DOHH2 (cell line): ENCODE results near the gene KCNG4.

ENCODE experiments used
- H3F3A ChIP-seq: fragments of 200-600 bp; sonication (generic), shearing (Covaris generic); 2 replicates; pipeline ENCODE4 v1.6.0; 2016; ENCODE audit warnings: antibody characterized with exemption, mild to moderate bottlenecking; ENCODE audit not compliant: control insufficient read depth, insufficient read depth
- H3K27ac ChIP-seq: fragments of 200-600 bp; sonication (generic); 2 replicates; pipeline ENCODE4 v1.5.1; 2014; ENCODE audit warnings: low read depth, mild to moderate bottlenecking, low read length, moderate library complexity
- H3K27me3 ChIP-seq: fragments of 200-600 bp; sonication (generic); 2 replicates; pipeline ENCODE4 v1.6.1; 2014; ENCODE audit warnings: mild to moderate bottlenecking, low read length, mixed read lengths; ENCODE audit not compliant: control insufficient read depth
- H3K36me3 ChIP-seq: fragments of 200-600 bp; sonication (generic); 2 replicates; pipeline ENCODE4 v1.6.1; 2014; ENCODE audit warnings: mild to moderate bottlenecking, low read length, moderate library complexity, mixed read lengths; ENCODE audit not compliant: control insufficient read depth
- H3K4me1 ChIP-seq: fragments of 200-600 bp; sonication (generic); 2 replicates; pipeline ENCODE4 v1.6.1; 2014; ENCODE audit warnings: mild to moderate bottlenecking, low read length, mixed read lengths; ENCODE audit not compliant: control insufficient read depth
- H3K4me2 ChIP-seq: fragments of 200-600 bp; sonication (generic); 2 replicates; pipeline ENCODE4 v1.6.0; 2014; ENCODE audit warnings: mild to moderate bottlenecking, low read length, moderate library complexity
- H3K4me3 ChIP-seq: fragments of 200-600 bp; sonication (generic); 2 replicates; pipeline ENCODE4 v1.5.1; 2014; ENCODE audit warnings: mild to moderate bottlenecking, low read length, mixed read lengths
- H3K79me2 ChIP-seq: fragments of 200-600 bp; sonication (generic); 2 replicates; pipeline ENCODE4 v1.6.1; 2014; ENCODE audit warnings: mild to moderate bottlenecking, low read length, mixed read lengths; ENCODE audit not compliant: control insufficient read depth
- H3K9me2 ChIP-seq: fragments of 200-600 bp; sonication (generic); replicated peaks from 2 replicates; pipeline ENCODE4 v1.6.1; 2014; ENCODE audit warnings: mild to moderate bottlenecking, low read length, mixed read lengths; ENCODE audit not compliant: control insufficient read depth
- H3K9me3 ChIP-seq: fragments of 200-600 bp; sonication (generic); 2 replicates; pipeline ENCODE4 v1.6.1; 2014; ENCODE audit warnings: antibody characterized with exemption, low read length, mixed read lengths; ENCODE audit not compliant: control insufficient read depth, insufficient read depth
- H4K20me1 ChIP-seq: fragments of 200-600 bp; sonication (generic); 2 replicates; pipeline ENCODE4 v1.6.0; 2014; ENCODE audit warnings: low read depth, mild to moderate bottlenecking, antibody characterized with exemption, low read length, moderate library complexity; ENCODE audit not compliant: control insufficient read depth, insufficient read depth
- CTCF ChIP-seq: fragments of 200-600 bp; sonication (generic); IDR thresholded peaks from one replicate; pipeline ENCODE4 v1.5.1; 2014; ENCODE audit warnings: antibody characterized with exemption, mild to moderate bottlenecking, low read depth, low read length; ENCODE audit not compliant: poor library complexity, severe bottlenecking
- EZH2phosphoT487 ChIP-seq: fragments of 200-600 bp; sonication (generic); IDR thresholded peaks from 2 replicates; pipeline ENCODE4 v1.6.1; 2017; ENCODE audit warnings: borderline replicate concordance, mild to moderate bottlenecking, antibody characterized with exemption, low read length, moderate library complexity, mixed read lengths

KCNG4 gene

DNA sequence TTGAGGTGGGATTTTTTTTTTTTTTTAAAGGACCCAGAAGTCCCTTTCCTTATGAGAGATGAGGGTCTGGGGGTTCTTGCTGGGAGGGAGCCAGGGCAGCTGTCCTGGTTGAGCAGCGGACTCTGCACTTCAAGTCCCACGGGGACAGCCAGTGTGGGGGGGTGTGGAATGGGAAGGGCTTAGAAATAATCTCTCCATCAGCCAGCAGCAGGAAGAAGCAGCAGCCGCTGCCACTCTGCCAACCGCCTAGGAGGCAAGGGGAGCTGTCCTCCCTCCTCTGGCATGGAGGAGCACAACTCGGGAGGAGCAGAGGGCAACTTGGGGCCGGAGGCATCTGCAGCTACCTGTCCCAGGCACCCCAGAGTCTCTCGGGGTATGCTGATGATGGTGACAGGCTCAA lies at the start of gene KCNG4:
TSS of gene KCNG4 (minus strand) at position 104 of the 400 bp plus-strand sequence. CDS start 2,527 bp downstream, outside the sequence.
- no peaks in the 10 kb centered on the region for H3F3A ChIP-seq
- H3K4me2 ChIP-seq, result no peak within 1 kb of the TSS
- H3K79me2 ChIP-seq, result no peaks in the 10 kb centered on the region
- H3K27me3 ChIP-seq, result peaks cover 6% of the 10 kb centered on the region; the same call in 1 of the 2 replicates
- no peaks in the 10 kb centered on the region for H3K9me2 ChIP-seq
- H3K4me3 ChIP-seq, result no peak within 1 kb of the TSS
- H3K27ac ChIP-seq, result no peak within 1 kb of the TSS
- H3K36me3 ChIP-seq, result no peaks in the 10 kb centered on the region
- no peaks in the 10 kb centered on the region for H3K4me1 ChIP-seq
- H4K20me1 ChIP-seq, result no peaks in the 10 kb centered on the region
- no peak for TF ChIP-seq CTCF
- no peak for TF ChIP-seq EZH2phosphoT487
- H3K9me3 ChIP-seq, result no peaks in the 10 kb centered on the region

GRCh38 chr16:84288902-84289301 lies 49.1 kb upstream of the KCNG4 start:
- Histone ChIP-seq H3F3A (no peaks in the 10 kb centered on the region), H3K27me3 (peaks cover 8% of the 10 kb centered on the region)
- TF ChIP-seq EZH2phosphoT487 (no peak), CTCF (no peak)

GRCh38 chr16:84286578-84287240 lies 46.9 kb upstream of the KCNG4 start:
- no peaks in the 10 kb centered on the region for H3K4me1 ChIP-seq
- no peak overlapping the region for H3K4me2 ChIP-seq
- no peaks in the 10 kb centered on the region for H4K20me1 ChIP-seq

More at GRCh38 chr16:84288902-84289301, 49.1 kb upstream of the KCNG4 start:
- H4K20me1 ChIP-seq, result no peaks in the 10 kb centered on the region
- H3K9me3 ChIP-seq, result no peaks in the 10 kb centered on the region
- H3K27ac ChIP-seq, result no peak overlapping the region
- no peak overlapping the region for H3K4me2 ChIP-seq
- no peaks in the 10 kb centered on the region for H3K9me2 ChIP-seq
- no peak overlapping the region for H3K4me3 ChIP-seq
- no peaks in the 10 kb centered on the region for H3K79me2 ChIP-seq
- no peaks in the 10 kb centered on the region for H3K4me1 ChIP-seq
- H3K36me3 ChIP-seq, result no peaks in the 10 kb centered on the region

More at GRCh38 chr16:84286578-84287240, 46.9 kb upstream of the KCNG4 start:
- Histone ChIP-seq H3K9me2 (no peaks in the 10 kb centered on the region), H3K27ac (no peak overlapping the region), H3K36me3 (no peaks in the 10 kb centered on the region), H3K79me2 (no peaks in the 10 kb centered on the region), H3K4me3 (no peak overlapping the region), H3K27me3 (peaks cover 8% of the 10 kb centered on the region), H3F3A (no peaks in the 10 kb centered on the region), H3K9me3 (no peaks in the 10 kb centered on the region)
- no peak for TF ChIP-seq CTCF
- no peak for TF ChIP-seq EZH2phosphoT487
